ENCODE results near the gene BLOC1S5.

The BLOC1S5 gene, protein sequence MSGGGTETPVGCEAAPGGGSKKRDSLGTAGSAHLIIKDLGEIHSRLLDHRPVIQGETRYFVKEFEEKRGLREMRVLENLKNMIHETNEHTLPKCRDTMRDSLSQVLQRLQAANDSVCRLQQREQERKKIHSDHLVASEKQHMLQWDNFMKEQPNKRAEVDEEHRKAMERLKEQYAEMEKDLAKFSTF

DNA sequence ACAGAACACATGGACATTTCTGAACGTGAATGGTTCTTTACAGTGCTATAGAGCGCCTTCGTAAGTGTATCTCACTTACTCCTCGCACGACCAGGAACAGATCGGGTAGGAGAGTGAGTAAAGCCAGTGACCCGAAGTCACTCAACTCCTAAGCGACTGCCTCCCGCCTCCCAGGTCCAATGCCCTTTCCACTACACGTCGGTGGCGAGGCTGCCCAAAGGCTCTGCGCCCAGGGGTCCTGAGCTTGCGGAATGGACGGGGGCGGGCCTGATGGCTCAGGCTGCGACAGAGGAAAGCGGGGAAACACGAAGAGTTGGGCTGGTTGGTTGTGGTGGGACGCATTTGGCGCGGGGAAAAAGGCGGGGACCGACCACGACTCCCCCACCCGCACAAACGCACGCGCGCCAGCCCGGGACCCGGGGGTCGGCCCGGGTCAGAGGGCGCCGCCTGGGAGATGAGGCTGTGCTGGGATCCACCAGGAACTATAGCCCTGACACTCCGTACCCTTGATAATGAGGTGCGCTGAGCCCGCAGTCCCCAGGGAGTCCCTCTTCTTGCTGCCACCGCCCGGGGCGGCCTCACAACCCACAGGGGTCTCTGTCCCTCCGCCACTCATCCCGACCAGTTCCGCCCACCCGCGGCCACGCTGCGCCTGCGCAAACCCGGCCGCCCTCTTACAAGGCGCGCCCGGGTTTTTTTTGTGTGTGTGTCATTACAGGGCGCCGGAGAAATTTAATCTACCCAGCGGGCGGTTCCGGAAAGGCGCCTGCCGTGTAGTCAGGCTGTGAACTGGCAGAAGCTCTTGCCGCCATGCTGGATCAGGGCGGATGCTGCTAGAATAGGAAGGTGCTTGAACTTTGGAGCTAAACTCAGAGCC lies at the start of gene BLOC1S5:
Gene BLOC1S5, minus strand, starts transcription at position 629 of the 877 bp plus-strand sequence. Its CDS starts 13 bp downstream, at position 616.
- DNase-seq: peak; percentile 99

- DNase-seq: no peak
Observed at GRCh38 chr6:8113131-8113654, 49.0 kb upstream of the BLOC1S5 start.

GRCh38 chr6:8110725-8111124 lies 46.5 kb upstream of the BLOC1S5 start:
- DNase-seq: peak; percentile 40

DNA sequence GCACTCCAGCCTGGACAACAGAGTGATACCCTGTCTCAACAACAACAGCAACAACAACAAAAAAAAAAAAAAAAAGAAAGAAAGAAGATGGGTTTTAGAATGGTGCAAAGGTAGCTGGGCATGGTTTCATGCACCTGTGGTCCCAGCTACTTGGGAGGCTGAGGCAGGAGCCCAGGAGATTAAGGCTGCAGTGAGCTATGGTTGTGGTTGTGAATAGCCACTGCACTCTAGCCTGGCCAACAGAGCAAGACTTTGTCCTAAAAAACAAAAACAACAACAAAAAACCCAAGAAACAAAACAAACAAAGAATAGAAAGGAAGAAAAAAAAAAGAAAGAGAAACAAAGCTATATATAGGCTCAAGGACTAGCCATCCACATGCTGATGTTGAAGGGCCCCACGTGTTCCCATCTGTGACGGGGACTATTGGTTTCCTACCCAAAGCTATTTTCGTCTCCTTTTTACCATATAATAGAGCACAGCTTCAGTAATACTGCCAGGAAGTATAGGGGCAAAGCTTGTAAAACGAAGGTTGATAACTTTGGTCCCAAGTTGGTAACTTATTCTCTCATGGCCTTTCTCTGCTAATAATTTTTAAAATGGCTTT lies 46.0 kb upstream of the BLOC1S5 start:
- DNase-seq: no peak

DNA sequence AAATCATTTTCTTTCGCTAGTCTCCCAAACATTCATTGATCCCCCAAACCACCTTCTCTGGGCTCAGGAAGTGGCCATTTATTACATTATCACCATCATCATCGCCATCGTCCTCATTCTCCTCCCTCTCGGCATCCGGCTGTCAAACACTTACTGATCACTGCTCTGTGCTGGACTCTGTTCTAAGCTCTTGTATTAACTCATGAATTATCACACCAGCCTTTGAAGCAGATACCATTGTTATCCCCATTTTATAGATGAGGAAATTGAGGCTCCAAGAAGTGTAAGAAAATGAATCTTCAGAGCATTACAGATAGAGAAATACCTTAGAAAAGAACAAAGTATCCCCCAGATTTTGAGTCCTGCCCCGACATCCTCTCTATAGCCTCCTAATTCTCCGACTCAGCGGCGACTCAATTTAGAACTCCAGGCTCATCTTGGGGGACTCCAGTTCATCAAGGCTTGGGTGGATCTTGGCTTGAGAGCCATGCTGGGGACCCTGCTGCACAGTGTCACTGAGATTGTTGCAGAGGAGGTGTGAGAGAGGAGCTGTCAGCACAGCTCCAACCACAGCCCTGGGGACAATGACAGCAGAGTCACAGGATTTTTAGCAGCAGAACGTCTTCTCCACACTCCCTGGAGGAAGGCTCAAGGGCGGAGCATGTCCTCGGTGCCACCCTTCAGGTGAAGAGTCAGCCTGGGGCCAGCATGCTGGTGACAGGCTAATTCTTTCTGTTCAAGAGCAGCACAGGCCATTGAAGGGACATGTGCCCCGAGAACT lies 44.8 kb upstream of the BLOC1S5 start:
- DNase-seq: no peak

DNA sequence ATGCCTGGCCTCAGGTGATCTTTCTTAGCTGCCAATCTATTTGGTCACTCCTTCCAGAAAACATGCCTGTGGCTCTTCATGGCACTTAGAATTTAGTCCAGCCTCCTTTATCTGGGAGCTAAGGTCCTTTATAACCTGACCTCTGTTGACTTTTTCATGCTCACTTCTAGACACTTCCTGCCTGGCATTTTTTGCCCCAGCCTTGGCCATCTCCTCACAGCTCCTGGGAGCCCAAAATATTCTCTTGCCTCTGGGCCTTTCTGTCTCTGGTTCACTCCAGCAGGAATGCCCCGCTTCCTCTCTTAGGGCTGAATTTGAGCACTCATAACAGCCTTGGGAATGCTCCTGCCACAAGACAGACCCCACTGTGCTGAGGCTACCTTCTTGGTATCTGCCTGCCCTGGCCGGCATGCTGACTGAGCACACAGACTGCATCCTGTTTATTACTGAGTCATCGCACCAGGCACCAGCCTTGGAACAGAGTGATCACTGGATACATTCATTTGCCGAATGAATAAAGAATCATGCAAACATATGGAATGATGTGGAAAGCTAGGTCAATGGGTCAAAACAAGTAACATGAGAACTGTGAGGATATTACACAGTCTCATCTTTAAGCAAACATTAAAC lies 44.0 kb upstream of the BLOC1S5 start:
- DNase-seq: no peak

- DNase-seq: no peak
Observed at GRCh38 chr6:8105791-8106190, 41.6 kb upstream of the BLOC1S5 start.

DNA sequence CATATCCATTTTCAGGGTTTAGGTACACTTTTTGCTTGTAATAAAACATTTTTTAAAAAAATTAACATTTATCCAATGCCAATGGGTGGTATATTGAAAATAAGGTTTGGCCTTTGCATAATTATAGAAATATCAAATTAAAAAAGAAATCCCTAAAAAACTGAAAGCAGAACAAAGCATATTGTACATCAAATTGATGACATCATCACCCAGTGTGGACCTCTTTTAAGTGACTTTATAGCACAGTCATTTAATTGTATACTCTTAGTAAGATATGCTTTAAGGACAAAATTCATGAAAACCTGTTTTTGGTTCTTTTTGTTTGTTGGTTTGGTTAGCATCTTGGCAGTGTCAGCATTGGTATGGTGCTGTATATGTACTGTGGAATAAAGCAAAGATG lies 39.5 kb upstream of the BLOC1S5 start:
- DNase-seq: no peak

DNA sequence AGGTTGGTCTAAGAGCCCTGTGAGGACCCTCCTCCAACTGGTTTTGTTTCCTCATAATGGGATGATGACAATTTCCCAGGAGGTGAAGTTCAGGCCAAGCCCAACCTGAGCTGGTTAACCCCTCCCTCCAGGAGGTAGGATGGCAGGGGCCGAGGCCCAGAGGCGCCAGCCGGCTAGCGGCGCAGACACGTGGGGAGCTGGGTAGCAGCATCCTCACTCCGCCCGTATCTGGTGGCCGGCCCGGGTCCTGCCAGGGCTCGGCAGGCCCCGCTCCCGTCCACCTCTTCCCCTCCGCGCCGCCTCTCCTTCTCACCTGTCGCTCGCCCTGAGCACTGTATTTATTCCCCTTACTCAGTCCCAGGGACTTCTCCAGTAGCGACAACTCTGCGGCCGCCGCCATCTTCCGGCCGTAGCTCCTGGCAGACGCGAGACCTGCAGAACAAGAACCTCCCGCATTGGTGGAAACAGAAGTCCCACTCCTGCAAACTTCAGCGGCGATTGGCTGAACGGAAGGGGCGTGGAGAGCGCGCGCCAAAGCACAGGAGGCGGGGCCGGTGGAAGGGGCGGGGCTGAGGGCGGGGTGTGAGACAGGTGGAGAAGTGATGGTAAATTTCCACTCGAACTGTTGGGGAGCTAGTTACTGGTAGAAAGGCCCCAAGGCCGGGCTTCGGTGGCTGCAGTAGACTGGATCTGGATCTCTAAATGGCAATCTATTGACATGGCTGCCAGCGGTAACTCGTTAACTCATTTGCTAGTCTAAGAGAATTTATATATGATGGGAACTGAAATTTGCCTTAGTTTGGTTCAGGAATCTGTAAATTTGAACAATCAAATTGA lies 38.2 kb upstream of the BLOC1S5 start, which contains the start of gene EEF1E1:
Gene EEF1E1, minus strand, starts transcription at position 427 of the 837 bp plus-strand sequence. Its CDS starts 27 bp downstream, at position 400.
- DNase-seq: peak; percentile 98

DNA sequence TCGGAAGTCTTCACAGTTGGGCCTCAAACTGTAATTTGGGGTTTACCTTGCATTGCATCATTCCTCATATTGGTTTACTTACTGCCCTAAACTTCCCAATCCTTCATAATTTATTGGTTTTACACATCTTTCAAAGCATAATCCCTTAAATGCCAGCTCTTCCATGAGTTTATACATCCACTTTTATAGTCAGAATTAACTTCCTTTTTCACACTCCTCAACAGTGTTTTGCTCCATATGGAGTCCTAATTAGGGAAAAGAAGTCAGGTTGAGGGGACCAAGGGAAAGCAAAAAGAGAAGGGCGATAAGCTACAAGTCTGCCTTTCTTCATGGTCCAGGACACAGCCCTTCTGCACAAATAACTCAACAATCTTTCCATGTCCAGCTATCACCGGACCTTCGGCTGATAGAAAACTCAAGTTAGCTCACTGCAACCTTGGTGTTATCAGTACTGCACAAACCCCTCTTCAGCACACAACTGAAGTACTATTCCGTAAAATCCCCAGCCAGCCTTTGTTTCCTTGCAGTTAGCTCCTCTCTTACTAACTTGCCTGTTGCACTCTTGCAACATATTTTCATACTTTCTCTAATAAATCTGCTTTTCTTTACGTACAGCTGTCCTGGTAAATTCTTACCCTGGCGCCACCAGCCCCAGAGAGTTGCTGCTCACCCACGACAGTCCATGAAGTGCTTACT lies 36.1 kb upstream of the BLOC1S5 start:
- peak; percentile 90 for DNase-seq

DNA sequence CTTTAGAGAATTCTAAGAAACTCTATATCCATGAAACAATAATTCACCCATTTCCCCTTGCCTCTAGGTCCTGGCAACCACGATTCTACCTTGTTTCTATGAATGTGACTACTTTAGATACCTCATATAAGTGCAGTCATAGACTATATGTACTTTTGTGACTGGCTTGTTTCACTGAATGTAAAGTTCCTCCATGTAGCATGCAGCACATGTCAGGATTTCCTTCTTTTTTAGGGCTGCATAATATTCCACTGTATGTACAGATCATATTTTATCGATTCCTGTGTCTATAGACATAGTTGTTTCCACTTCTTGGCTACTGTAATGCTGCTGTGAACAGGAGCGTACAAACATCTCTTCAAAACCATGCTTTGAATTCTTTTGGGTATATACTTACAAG lies 26.5 kb upstream of the BLOC1S5 start:
- no peak for DNase-seq

GRCh38 chr6:8088886-8089285 lies 24.7 kb upstream of the BLOC1S5 start:
- DNase-seq: no peak

GRCh38 chr6:8087870-8088754 lies 23.9 kb upstream of the BLOC1S5 start:
- no peak for DNase-seq

DNA sequence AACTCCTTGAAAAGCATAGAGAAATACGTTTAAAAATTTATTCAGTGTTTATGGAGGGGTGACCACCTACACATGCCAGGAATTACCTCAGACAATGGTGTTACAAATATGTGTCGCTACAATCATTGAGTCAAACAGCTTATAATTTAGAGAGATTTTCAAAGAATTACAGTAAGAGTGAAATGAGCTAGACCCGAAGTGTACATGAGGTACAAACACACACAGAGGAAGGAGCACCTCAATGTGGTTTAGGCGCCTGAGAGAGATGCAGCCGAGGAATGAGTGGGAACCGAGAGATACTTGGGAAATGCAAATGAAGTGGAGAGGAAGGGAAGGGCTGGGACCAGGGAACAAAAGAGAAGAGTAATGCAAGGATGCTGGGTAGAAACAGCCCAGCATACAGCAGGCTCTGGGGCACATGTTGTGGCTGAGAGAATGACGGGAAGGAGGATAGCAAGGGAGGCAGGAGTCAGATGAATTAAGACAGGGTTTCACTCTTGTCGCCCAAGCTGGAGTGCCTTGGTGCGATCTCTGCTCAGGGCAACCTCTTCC lies 22.6 kb upstream of the BLOC1S5 start:
- DNase-seq: no peak

DNA sequence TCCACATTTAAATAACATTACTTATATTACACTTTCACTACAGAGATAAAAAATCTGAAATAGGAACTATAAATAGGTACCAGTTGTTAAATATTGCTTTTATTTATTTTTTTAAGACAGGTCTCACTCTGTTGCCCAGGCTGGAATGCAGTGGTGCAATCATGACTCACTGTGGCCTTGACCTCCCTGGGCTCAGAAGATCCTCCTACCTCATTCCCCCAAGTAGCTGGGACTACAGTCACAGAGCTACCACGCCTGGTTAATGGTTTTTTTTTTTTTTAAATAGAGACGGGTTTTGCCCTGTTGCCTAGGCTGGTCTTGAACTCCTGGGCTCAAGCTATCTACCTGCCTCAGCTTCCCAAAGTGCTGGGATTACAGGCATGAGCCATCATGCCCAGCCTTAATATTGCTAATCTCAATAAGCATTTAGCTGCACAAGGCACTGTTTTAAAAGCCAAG lies 20.9 kb upstream of the BLOC1S5 start:
- peak; percentile 53 for DNase-seq

DNA sequence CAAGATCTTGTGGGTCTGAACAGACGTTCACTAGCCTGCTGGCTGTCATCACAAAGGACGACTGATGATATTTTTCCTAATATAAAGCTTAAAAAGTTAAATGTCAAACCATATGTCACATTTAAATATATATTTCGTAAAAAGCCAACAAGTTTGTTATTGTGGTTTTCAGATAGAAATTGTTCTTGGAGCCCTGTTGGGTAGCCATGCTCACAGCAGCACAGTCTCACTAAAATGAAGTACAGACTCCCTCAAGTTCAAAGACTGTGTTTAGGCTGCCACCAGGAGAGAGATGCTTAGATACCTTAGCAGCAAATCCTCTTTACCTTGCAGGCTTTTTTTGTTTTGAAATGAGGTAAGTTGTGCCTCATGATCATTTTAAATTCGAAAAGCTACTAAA lies 20.4 kb upstream of the BLOC1S5 start:
- DNase-seq: no peak

GRCh38 chr6:8082954-8083858 lies 19.0 kb upstream of the BLOC1S5 start:
- no peak for DNase-seq

GRCh38 chr6:8082572-8082953 lies 18.4 kb upstream of the BLOC1S5 start:
- DNase-seq: no peak
